Stimulated activated memory B cell treated with anti-CD40 and anti-IgM and Interleukin-4, amounts not matched to agents 10 μg/mL and 1 μg/mL and 100 μg/mL, for 72 hours (primary cell): ENCODE results near the gene QPCTL.
"Not testable (repeated sequence)": the region's sequence is repeated elsewhere in the genome, so short reads cannot be mapped to it uniquely, and the experiment has no call there.

Experiments used
- ATAC-seq: fragments of 150-1000 bp; cut with Tn5 transposase; 2 replicates; pipeline ENCODE4 v1.10.0; 2021
- H3K27ac Mint-ChIP-seq: one replicate; pipeline ENCODE4 v1.8.0; 2022; ENCODE audit warnings: mild to moderate bottlenecking, mixed read lengths
- H3K27me3 Mint-ChIP-seq: one replicate; pipeline ENCODE4 v1.8.0; 2022; ENCODE audit warnings: mixed read lengths
- H3K36me3 Mint-ChIP-seq: one replicate; pipeline ENCODE4 v1.8.0; 2022; ENCODE audit warnings: mixed read lengths
- H3K4me1 Mint-ChIP-seq: one replicate; pipeline ENCODE4 v1.8.0; 2022; ENCODE audit warnings: mixed read lengths
- H3K4me3 Mint-ChIP-seq: one replicate; pipeline ENCODE4 v1.8.0; 2022; ENCODE audit warnings: mild to moderate bottlenecking, moderate library complexity, mixed read lengths
- H3K9me3 Mint-ChIP-seq: one replicate; pipeline ENCODE4 v1.8.0; 2022; ENCODE audit warnings: mixed read lengths

QPCTL gene

GRCh38 chr19:45728683-45729082, 36.2 kb downstream of the QPCTL start:
- H3K9me3 Mint-ChIP-seq, ATAC-seq, H3K27me3 Mint-ChIP-seq, H3K27ac Mint-ChIP-seq: not testable (repeated sequence)
- H3K4me3 Mint-ChIP-seq: peak overlapping the region; percentile 56
- H3K4me1 Mint-ChIP-seq: peaks cover 41% of the 10 kb centered on the region
- H3K36me3 Mint-ChIP-seq: peaks cover 11% of the 10 kb centered on the region

- Mint-ChIP-seq H3K27ac (peak overlapping the region; percentile 92), H3K36me3 (peaks cover 6% of the 10 kb centered on the region)
Measured at GRCh38 chr19:45729800-45730290, 37.4 kb downstream of the QPCTL start.

GRCh38 chr19:45730368-45731288, 38.2 kb downstream of the QPCTL start, which contains the start of gene FBXO46:
TSS of gene FBXO46 (minus strand) at chr19:45730896. CDS start at chr19:45713495, 17,401 bp downstream.
- H3K9me3 Mint-ChIP-seq: no peaks in the 10 kb centered on the region
- peaks cover 6% of the 10 kb centered on the region for H3K36me3 Mint-ChIP-seq
- peak within 1 kb of the TSS; percentile 97 for H3K4me3 Mint-ChIP-seq
- ATAC-seq: peak; percentile 98
- H3K27me3 Mint-ChIP-seq: no peaks in the 10 kb centered on the region
- H3K27ac Mint-ChIP-seq: peak within 1 kb of the TSS; percentile 92
- peaks cover 41% of the 10 kb centered on the region for H3K4me1 Mint-ChIP-seq

More at GRCh38 chr19:45729800-45730290, 37.4 kb downstream of the QPCTL start:
- Mint-ChIP-seq H3K9me3 (no peaks in the 10 kb centered on the region), H3K4me3 (peak overlapping the region; percentile 97), H3K4me1 (peaks cover 41% of the 10 kb centered on the region), H3K27me3 (no peaks in the 10 kb centered on the region)
- no peak for ATAC-seq

- H3K36me3 Mint-ChIP-seq: peaks cover under 1% of the 10 kb centered on the region
- no peaks in the 10 kb centered on the region for H3K9me3 Mint-ChIP-seq
- no peaks in the 10 kb centered on the region for H3K27me3 Mint-ChIP-seq
- ATAC-seq: no peak
- no peak within 1 kb of the TSS for H3K4me3 Mint-ChIP-seq
- peaks cover 25% of the 10 kb centered on the region for H3K4me1 Mint-ChIP-seq
- no peak within 1 kb of the TSS for H3K27ac Mint-ChIP-seq
Measured at GRCh38 chr19:45733160-45733810, 40.8 kb downstream of the QPCTL start, which contains the start of gene MEIOSIN. TSS of gene MEIOSIN (plus strand) at chr19:45733439. CDS start at chr19:45735377, 1,938 bp downstream.

GRCh38 chr19:45739498-45740439, 47.3 kb downstream of the QPCTL start:
- no peak for ATAC-seq
- Mint-ChIP-seq H3K4me3 (no peak overlapping the region), H3K27me3 (peaks cover 9% of the 10 kb centered on the region), H3K36me3 (no peaks in the 10 kb centered on the region), H3K4me1 (no peaks in the 10 kb centered on the region), H3K9me3 (no peaks in the 10 kb centered on the region), H3K27ac (no peak overlapping the region)

- no peaks in the 10 kb centered on the region for H3K36me3 Mint-ChIP-seq
- H3K27me3 Mint-ChIP-seq: peaks cover 17% of the 10 kb centered on the region
- no peak overlapping the region for H3K27ac Mint-ChIP-seq
- no peaks in the 10 kb centered on the region for H3K9me3 Mint-ChIP-seq
- H3K4me1 Mint-ChIP-seq: no peaks in the 10 kb centered on the region
- no peak overlapping the region for H3K4me3 Mint-ChIP-seq
- ATAC-seq: no peak
Measured at GRCh38 chr19:45742969-45743368, 50.5 kb downstream of the QPCTL start.

GRCh38 chr19:45745606-45746005, 53.1 kb downstream of the QPCTL start:
- Mint-ChIP-seq H3K27me3 (peaks cover 17% of the 10 kb centered on the region), H3K27ac (no peak overlapping the region), H3K36me3 (no peaks in the 10 kb centered on the region), H3K4me1 (no peaks in the 10 kb centered on the region), H3K4me3 (no peak overlapping the region), H3K9me3 (no peaks in the 10 kb centered on the region)
- no peak for ATAC-seq

GRCh38 chr19:45746866-45747265, 54.4 kb downstream of the QPCTL start:
- Mint-ChIP-seq H3K9me3 (no peaks in the 10 kb centered on the region), H3K27me3 (peaks cover 17% of the 10 kb centered on the region), H3K4me3 (no peak overlapping the region), H3K4me1 (no peaks in the 10 kb centered on the region), H3K36me3 (no peaks in the 10 kb centered on the region), H3K27ac (no peak overlapping the region)
- no peak for ATAC-seq

GRCh38 chr19:45747513-45747912, 55.0 kb downstream of the QPCTL start:
- Mint-ChIP-seq H3K27me3 (peaks cover 13% of the 10 kb centered on the region), H3K36me3 (no peaks in the 10 kb centered on the region), H3K27ac (no peak overlapping the region), H3K4me1 (no peaks in the 10 kb centered on the region), H3K9me3 (no peaks in the 10 kb centered on the region), H3K4me3 (no peak overlapping the region)
- ATAC-seq: no peak

- not testable (repeated sequence) for H3K27ac Mint-ChIP-seq
Measured at GRCh38 chr19:45751483-45751882, 59.0 kb downstream of the QPCTL start.

GRCh38 chr19:45752639-45753038, 60.2 kb downstream of the QPCTL start:
- Mint-ChIP-seq H3K36me3 (no peaks in the 10 kb centered on the region), H3K9me3 (no peaks in the 10 kb centered on the region), H3K4me3 (no peak overlapping the region), H3K27me3 (peaks cover 11% of the 10 kb centered on the region), H3K27ac (no peak overlapping the region), H3K4me1 (no peaks in the 10 kb centered on the region)
- no peak for ATAC-seq

More at GRCh38 chr19:45751483-45751882, 59.0 kb downstream of the QPCTL start:
- H3K4me1 Mint-ChIP-seq, ATAC-seq, H3K4me3 Mint-ChIP-seq, H3K36me3 Mint-ChIP-seq, H3K9me3 Mint-ChIP-seq: not testable (repeated sequence)
- peaks cover 12% of the 10 kb centered on the region for H3K27me3 Mint-ChIP-seq

GRCh38 chr19:45753548-45753947, 61.1 kb downstream of the QPCTL start:
- ATAC-seq: no peak
- Mint-ChIP-seq H3K9me3 (no peaks in the 10 kb centered on the region), H3K36me3 (no peaks in the 10 kb centered on the region), H3K4me3 (no peak overlapping the region), H3K4me1 (no peaks in the 10 kb centered on the region), H3K27me3 (peaks cover 15% of the 10 kb centered on the region), H3K27ac (no peak overlapping the region)
